ENCODE data around the gene AGBL4.

Gene AGBL4

DNA sequence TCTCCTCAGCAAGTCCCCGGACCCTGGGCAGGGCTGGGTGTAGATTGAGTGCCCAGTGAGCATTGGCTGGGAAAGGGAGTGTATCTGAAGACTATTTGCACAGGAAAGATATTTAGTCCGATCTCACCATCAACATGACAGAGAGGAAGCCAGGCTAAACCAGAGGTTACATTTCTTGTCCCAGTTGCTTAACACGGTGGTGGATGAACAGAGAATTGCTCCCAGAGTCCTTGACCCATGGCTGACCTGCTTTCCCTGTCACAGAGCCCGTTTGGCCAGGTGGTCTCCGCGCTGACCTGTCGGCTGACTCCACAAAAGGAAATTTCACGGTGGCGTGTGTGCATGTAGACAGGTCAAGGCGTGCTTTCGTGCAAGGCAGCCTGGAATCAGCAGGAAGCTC, 1330.6 kb downstream of the AGBL4 start:
- no peak overlapping the region for H3K27ac ChIP-seq
- no peak overlapping the region for H3K9ac ChIP-seq
- TF ChIP-seq Cebpa-rat (IDR thresholded peaks at IDR 0.05): no peak
- no peaks in the 10 kb centered on the region for H3K36me3 ChIP-seq
- H3K4me1 ChIP-seq: peaks cover 26% of the 10 kb centered on the region
- no peaks in the 10 kb centered on the region for H4K20me1 ChIP-seq
- H3K4me2 ChIP-seq: no peak overlapping the region
- no peaks in the 10 kb centered on the region for H3K27me3 ChIP-seq
- H3K4me3 ChIP-seq: no peak overlapping the region
- H3K9me3 ChIP-seq: no peaks in the 10 kb centered on the region

DNA sequence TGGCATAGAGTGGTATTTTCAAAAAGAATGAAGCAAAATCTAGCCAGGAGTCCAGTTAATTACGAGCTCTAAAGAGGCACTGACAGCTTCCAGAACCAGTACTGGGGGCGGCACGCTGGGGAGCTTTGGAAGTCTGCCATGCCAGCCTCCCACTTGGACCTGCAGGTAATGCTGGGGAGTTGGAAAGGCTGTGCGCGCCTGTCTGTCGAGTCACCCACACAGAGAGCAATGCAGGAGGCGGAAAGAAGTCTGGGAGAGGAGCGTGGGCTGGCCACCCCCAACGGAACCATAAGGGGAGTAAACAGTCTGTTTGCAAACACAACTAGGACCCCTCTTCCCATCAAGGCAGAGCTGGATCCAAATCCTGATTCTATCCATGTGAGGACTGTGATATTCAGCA, 1331.5 kb downstream of the AGBL4 start:
- H3K9me3 ChIP-seq: no peaks in the 10 kb centered on the region
- H3K4me2 ChIP-seq: no peak overlapping the region
- H3K36me3 ChIP-seq: no peaks in the 10 kb centered on the region
- peaks cover 35% of the 10 kb centered on the region for H3K4me1 ChIP-seq
- H4K20me1 ChIP-seq: no peaks in the 10 kb centered on the region
- no peak overlapping the region for H3K4me3 ChIP-seq
- no peak for TF ChIP-seq Cebpa-rat (IDR thresholded peaks at IDR 0.05)
- no peak overlapping the region for H3K27ac ChIP-seq
- H3K9ac ChIP-seq: no peak overlapping the region
- no peaks in the 10 kb centered on the region for H3K27me3 ChIP-seq

DNA sequence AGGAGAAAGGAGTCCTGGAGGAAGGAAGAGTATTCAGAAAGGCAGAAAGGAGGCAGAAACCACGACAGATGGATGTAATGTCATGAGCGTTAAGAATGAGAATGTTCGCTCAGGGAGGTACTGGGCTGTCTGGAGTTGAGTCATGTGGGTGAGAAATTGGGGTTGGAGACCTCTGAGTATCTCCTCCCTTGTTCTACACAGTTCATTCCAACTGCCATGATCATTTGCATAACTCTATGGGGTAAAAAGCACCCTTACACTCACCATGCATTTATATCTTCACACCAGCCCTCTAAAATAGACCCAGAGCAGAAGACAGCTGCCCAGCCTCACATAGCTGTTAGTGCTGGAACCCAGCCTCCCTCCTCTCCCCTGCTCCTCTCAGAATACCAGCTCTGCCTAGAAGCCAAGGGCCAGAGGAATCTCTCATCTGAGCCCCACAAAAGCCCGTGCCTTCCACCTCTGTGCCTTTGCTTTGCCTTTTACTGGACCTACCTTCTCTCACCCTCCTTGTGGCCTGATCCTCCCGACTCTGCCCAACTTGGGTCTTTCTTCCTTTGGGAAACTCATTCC, 1332.2 kb downstream of the AGBL4 start:
- peaks cover 32% of the 10 kb centered on the region for H3K4me1 ChIP-seq
- no peak overlapping the region; the same call in 1 of the 2 replicates for H3K4me2 ChIP-seq
- no peak overlapping the region for H3K4me3 ChIP-seq
- no peaks in the 10 kb centered on the region for H3K36me3 ChIP-seq
- no peak overlapping the region for H3K9ac ChIP-seq
- no peaks in the 10 kb centered on the region for H4K20me1 ChIP-seq
- no peak overlapping the region for H3K27ac ChIP-seq
- no peak for TF ChIP-seq Cebpa-rat (IDR thresholded peaks at IDR 0.05)
- no peaks in the 10 kb centered on the region for H3K27me3 ChIP-seq
- H3K9me3 ChIP-seq: no peaks in the 10 kb centered on the region

DNA sequence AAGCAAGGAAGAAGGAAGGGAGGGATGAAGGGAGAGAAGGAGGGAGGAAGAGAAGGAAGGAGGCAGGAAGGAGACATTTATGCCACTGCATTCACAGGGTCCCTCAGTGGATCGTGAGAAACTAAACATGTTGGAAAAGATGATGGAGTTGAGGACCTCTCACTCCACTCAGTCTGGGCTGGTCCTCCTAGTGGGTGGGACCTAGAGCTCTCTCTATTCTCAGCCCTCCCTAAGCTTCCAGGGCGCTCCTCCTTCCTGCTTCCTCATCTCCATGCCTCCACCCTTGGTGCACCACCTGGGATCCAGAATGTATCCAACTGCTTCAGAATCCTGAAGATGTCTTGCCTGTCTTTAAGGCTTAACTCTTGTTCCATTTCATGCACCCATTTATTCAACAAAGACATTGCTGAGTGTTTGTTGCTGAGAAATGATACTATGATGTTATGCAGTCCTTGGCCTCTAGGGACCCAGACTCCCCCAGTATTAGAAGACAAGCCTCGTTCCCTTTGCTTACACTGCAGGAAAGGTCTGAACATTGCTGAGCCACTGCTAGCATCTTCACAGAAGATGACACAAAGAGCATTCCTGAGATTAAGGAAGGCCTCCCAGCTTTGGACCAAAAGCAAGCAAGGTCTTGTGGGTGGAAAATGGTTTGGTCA, 1335.5 kb downstream of the AGBL4 start:
- Histone ChIP-seq H3K9ac (no peak overlapping the region), H4K20me1 (no peaks in the 10 kb centered on the region), H3K27ac (no peak overlapping the region), H3K36me3 (no peaks in the 10 kb centered on the region), H3K4me2 (peak overlapping the region; percentile 32), H3K4me3 (no peak overlapping the region), H3K4me1 (peaks cover 28% of the 10 kb centered on the region), H3K27me3 (no peaks in the 10 kb centered on the region), H3K9me3 (no peaks in the 10 kb centered on the region)
- no peak for TF ChIP-seq Cebpa-rat (IDR thresholded peaks at IDR 0.05)

DNA sequence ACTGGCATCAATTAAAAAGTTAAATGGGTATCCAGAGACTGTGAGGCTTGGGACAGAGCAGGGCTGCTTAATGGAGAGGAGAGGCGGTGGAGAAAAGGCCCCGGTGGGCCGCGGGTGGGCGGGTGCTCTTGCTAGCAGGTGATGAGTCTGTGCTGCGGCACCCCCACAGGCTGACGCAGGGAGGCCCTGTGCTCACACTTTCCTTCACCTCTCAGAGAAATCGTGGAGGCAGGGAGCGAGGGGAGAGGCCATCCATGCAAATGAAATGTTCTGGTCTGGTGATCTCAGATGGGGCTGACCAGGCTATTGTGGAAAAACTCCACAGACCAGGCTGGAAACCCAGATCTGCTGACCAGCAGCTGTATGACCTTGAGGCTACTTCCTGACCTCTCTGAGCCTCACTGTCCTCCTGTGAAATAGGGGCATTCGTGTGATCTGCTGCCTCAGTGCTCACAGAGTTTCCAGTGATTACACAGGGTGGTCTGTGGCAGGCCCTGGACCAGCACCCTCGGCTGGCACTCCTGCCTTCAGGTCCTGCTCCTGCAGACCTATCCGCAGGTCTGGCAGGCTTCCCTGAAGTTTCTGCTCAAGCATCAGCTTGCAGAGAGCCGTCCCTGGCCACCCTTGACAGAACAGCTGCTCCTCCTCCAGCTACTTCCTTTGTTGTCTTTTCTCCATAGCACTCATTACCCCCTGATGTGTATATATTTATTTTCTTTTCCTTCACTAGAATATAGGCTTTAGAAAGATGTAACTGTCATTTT, 1336.3 kb downstream of the AGBL4 start:
- TF ChIP-seq Cebpa-rat (IDR thresholded peaks at IDR 0.05): no peak

DNA sequence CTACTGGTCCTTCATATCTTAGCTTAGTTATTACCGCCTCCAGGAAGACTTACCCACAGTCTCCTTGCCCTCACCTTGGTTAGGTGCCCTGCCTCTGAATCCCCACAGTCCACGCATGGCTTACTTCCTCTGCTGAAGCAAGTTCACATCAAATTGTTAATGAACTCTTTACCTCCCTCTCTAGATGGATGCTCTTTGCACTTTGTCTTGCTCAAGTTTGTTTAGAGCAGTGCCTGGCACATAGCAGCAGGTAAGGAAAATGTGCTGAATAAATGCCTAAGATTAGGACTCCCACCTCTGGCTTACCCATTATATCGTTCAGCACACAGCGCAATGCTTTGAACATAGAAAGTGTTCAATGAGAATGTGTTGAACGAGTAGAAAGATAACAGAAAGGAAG, 1337.6 kb downstream of the AGBL4 start:
- Histone ChIP-seq H3K4me3 (no peak overlapping the region), H3K27ac (no peak overlapping the region), H4K20me1 (no peaks in the 10 kb centered on the region), H3K4me2 (no peak overlapping the region), H3K9me3 (no peaks in the 10 kb centered on the region), H3K36me3 (no peaks in the 10 kb centered on the region), H3K9ac (no peak overlapping the region), H3K4me1 (peaks cover 21% of the 10 kb centered on the region), H3K27me3 (no peaks in the 10 kb centered on the region)
- no peak for TF ChIP-seq Cebpa-rat (IDR thresholded peaks at IDR 0.05)

More for the DNA sequence above, 1336.3 kb downstream of the AGBL4 start:
- Histone ChIP-seq H3K36me3 (no peaks in the 10 kb centered on the region), H4K20me1 (no peaks in the 10 kb centered on the region), H3K4me1 (peaks cover 28% of the 10 kb centered on the region), H3K27me3 (no peaks in the 10 kb centered on the region), H3K9me3 (no peaks in the 10 kb centered on the region), H3K27ac (no peak overlapping the region), H3K9ac (no peak overlapping the region), H3K4me2 (peak overlapping the region; percentile 32), H3K4me3 (no peak overlapping the region)

DNA sequence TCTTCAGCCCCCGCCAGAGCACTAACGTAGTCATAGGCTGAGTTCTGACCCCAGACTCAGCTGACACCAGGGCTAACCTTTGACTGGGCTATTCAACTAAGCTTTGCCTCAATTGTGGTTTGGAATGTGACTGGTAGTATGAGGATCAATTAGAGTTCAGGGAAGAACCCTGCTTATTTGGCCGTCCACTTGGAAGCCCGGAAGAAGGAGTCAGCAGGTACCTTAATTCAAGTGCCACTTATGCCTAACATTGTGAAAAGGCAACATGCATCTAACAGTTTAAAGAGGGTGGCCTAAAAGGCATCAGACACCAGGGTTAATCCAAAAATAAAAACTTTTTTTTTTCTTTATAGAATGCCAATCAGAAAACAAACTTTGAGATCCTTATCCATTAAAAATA, 1339.4 kb downstream of the AGBL4 start:
- no peak overlapping the region for H3K9ac ChIP-seq
- H3K27ac ChIP-seq: no peak overlapping the region
- H3K27me3 ChIP-seq: no peaks in the 10 kb centered on the region
- H3K4me3 ChIP-seq: no peak overlapping the region
- H3K4me1 ChIP-seq: peaks cover 37% of the 10 kb centered on the region
- H3K4me2 ChIP-seq: no peak overlapping the region
- H3K9me3 ChIP-seq: no peaks in the 10 kb centered on the region
- TF ChIP-seq Cebpa-rat (IDR thresholded peaks at IDR 0.05): no peak
- H4K20me1 ChIP-seq: no peaks in the 10 kb centered on the region
- H3K36me3 ChIP-seq: no peaks in the 10 kb centered on the region

DNA sequence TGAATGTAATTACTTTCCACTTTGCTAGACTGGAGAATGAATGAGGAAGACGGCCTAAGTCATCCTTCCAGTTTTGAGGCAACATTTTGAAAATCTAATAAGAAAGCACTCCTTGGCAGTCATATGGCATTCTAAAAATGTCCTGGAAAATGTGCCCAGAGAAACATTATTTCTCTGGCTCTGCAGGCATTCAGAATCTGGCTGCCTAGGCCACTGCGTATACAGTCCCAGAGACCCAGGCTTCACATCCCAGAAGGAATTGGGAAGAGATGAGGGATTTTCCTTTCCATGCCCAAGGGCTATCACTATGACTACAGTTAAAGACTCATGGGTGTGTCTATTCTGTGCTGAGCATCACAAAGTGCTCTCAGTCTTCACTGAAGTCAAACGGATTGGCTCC, 1339.9 kb downstream of the AGBL4 start:
- Histone ChIP-seq H3K4me3 (no peak overlapping the region), H3K4me1 (peaks cover 40% of the 10 kb centered on the region), H3K27me3 (no peaks in the 10 kb centered on the region), H3K4me2 (no peak overlapping the region), H3K9ac (no peak overlapping the region), H4K20me1 (no peaks in the 10 kb centered on the region), H3K27ac (no peak overlapping the region), H3K36me3 (no peaks in the 10 kb centered on the region), H3K9me3 (no peaks in the 10 kb centered on the region)
- no peak for TF ChIP-seq Cebpa-rat (IDR thresholded peaks at IDR 0.05)

DNA sequence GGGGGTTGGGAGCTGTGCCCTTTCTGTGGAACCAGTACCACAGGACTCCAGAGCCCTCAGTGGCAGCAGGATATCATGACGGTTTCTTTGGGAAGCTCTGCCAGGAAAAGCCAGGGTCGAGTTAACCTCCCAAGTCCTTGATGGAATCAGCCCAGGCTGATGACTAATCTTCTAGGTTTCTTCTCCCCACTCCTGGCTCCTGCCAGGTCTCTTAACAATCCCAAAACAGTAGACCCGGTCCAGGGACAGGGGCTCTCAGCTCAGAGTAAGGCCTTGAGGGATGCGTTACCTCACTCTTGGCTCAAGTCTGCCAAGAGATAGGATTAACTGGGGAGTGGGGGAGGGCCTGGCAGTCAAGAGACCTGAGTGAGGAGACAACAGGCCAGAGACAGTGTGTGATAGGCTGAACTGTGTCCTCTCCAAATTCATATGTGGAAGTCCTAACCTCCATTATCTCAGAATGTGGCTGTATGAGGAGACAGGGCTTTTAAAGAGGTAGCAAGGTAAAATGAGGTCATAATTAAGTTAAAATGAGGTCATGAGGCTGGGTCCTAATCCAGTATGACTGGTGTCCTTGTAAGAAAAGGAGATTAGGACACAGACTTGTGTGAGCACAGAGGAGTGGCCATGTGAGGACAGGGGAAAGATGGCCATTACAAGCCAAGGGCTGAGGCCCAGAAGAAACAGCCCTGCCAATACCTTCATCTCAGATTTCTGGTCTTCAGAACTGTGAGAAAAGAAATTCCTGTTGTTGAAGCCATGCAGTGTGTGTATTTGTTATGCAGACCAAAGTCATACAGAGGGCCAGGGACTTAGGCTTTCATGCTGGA, 1342.1 kb downstream of the AGBL4 start:
- Histone ChIP-seq H3K27ac (no peak overlapping the region), H3K4me2 (no peak overlapping the region), H3K4me3 (no peak overlapping the region), H4K20me1 (no peaks in the 10 kb centered on the region), H3K4me1 (peaks cover 43% of the 10 kb centered on the region), H3K36me3 (no peaks in the 10 kb centered on the region), H3K9ac (no peak overlapping the region), H3K9me3 (no peaks in the 10 kb centered on the region), H3K27me3 (no peaks in the 10 kb centered on the region)
- TF ChIP-seq Cebpa-rat (IDR thresholded peaks at IDR 0.05): no peak

Data from BLaER1 (cell line).